ENCODE results near the gene PPP2R3A. TPM values are rescaled to one million over a fixed set of nuclear protein-coding genes. Genes with fewer than 3 reads are reported as not detected.

The PPP2R3A gene
- total and polyA plus RNA-seq, 7 donors = 4.0 to 49.0 (median 32.9) TPM

DNA sequence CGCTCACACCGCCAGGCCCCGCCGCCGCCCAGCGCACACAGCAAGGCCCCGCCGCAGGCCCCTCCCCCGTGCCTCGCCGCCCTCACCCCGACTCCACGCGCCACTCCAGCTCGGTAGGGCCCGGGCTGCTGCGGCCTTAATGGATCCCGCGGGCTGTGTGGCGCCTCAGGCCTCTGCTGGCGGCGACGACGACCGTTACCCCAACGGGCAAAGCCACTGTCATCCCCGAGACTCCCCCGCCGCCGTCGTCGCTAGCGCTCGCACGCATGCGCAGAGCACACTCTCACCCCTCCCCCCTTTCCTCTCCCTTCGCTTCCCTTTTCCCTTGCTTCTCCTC, 230.5 kb downstream of the PPP2R3A start, which contains the start of gene MSL2:
TSS of gene MSL2 (minus strand) at position 272 of the 337 bp plus-strand sequence. CDS start 1,222 bp downstream, outside the sequence.
- Histone ChIP-seq H3K27me3 (no peaks in the 10 kb centered on the region), H3K4me3 (peak within 1 kb of the TSS; percentile 80 to 91 (median 83)), H3K36me3 (no peaks in the 10 kb centered on the region), H3K4me1 (peaks cover 0 to 37% (median 31%) of the 10 kb centered on the region in 4 donors), H3K9me3 (no peaks in the 10 kb centered on the region), H3K27ac (peak within 1 kb of the TSS; percentile 99 to 100 (median 100))
- TF ChIP-seq, protein P1, sequence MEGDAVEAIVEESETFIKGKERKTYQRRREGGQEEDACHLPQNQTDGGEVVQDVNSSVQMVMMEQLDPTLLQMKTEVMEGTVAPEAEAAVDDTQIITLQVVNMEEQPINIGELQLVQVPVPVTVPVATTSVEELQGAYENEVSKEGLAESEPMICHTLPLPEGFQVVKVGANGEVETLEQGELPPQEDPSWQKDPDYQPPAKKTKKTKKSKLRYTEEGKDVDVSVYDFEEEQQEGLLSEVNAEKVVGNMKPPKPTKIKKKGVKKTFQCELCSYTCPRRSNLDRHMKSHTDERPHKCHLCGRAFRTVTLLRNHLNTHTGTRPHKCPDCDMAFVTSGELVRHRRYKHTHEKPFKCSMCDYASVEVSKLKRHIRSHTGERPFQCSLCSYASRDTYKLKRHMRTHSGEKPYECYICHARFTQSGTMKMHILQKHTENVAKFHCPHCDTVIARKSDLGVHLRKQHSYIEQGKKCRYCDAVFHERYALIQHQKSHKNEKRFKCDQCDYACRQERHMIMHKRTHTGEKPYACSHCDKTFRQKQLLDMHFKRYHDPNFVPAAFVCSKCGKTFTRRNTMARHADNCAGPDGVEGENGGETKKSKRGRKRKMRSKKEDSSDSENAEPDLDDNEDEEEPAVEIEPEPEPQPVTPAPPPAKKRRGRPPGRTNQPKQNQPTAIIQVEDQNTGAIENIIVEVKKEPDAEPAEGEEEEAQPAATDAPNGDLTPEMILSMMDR (IDR thresholded peaks at IDR 0.05) = no peak
- peak in 3 of 4 donors; percentile 68 to 88 (median 88) for TF ChIP-seq POLR2AphosphoS5 (IDR thresholded peaks at IDR 0.05)
- TF ChIP-seq EP300 (IDR thresholded peaks at IDR 0.05) = no peak
- peak; percentile 55 to 83 for TF ChIP-seq POLR2A (IDR thresholded peaks at IDR 0.05)
- intact Hi-C loops (cut with DNase I) = loop anchor here (1.0 to 5.0 kb wide), 3 partner anchors 54 to 1399 kb away; partner anchors contain the start of genes EPHB1, PCCB and PPP2R3A
- WGBS, 2 donors = 0% methylated on average over 37 of the region's 37 CpGs
- no peak for DNase-seq

DNA sequence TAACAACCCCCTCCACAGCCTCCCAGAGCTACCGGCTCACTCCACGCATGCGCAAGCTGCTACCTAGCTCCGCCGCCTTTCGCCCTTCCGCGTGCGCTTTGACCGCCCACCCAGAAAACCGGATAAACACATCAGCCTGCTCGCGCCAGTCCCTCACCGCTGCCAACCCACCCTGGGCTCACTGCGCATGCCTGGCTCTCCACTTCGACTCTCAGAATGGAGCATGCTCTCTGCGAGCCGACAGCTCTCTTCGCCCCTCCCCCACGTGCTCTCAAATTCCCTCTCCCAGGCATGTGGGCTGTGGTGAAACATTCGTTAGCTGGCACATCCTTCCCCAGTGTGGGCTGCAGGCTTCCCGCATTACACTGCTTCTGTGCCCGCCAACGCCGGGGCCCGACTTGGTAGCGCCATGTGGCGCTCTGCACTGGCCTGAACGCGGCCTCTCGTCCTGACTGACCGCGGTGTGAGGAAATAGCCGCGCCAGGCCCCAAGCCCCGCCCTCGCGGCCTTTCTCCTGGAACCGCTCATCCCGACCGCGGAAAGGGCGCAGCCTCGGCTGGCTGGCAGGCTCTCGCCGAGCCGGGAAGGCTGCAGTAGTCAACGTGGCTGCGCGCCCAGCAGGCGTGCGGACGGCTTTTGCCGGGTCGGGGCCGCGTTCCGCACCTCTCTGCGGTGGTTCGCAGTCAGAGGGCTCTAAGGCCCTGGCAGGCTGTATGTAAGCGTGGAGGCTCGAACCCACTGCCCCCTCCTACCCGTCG, 231.1 kb downstream of the PPP2R3A start:
- 0% methylated on average over 64 of the region's 64 CpGs for WGBS, 2 donors
- intact Hi-C loops (cut with DNase I) = loop anchor here (1.0 to 5.0 kb wide), 3 partner anchors 54 to 1399 kb away; partner anchors contain the start of genes EPHB1, PCCB and PPP2R3A
- peak overlapping the region; percentile 80 to 91 (median 83) for H3K4me3 ChIP-seq
- no peaks in the 10 kb centered on the region for H3K36me3 ChIP-seq
- no peaks in the 10 kb centered on the region for H3K9me3 ChIP-seq
- peaks cover 0 to 32% (median 25%) of the 10 kb centered on the region in 4 donors for H3K4me1 ChIP-seq
- H3K27me3 ChIP-seq = no peaks in the 10 kb centered on the region
- peak; percentile 100 for DNase-seq
- H3K27ac ChIP-seq = peak overlapping the region; percentile 99 to 100 (median 100)
- TF ChIP-seq EP300 (IDR thresholded peaks at IDR 0.05) (peak in 1 of 4 donors; percentile 44), POLR2AphosphoS5 (IDR thresholded peaks at IDR 0.05) (peak; percentile 62 to 87 (median 81)), POLR2A (IDR thresholded peaks at IDR 0.05) (peak; percentile 13 to 14)
- TF ChIP-seq, protein P1 (IDR thresholded peaks at IDR 0.05) = no peak

DNA sequence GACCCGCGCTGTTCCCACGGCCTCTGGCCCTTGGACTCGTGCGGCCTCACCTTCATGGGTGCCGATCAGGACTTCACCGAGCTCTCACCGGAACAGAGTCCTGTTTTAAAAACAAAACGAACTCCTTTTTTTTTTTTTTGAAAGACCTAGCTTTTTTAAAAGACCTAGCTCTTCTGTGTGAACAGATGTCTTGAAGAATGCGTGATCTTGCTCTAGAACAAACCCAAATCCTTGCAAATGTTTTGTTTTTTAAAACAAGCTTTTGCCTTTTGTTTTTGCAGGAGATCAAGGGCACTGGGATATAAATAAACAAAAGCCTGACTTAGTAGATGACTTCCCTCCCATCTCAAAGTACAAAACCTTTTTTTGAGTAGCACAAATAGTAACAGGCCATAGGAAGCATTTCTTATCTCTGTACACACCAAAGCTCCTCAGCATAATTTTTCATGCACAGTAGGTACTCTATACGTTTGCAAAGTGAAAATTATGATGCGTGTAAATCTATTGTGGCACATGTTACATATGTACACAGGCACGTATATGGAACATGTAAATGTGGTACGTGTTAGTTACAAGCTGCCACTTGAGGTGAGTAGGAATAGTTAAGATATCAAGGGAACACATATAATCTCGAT, 231.7 kb downstream of the PPP2R3A start:
- Histone ChIP-seq H3K4me1 (peaks cover 0 to 25% (median 19%) of the 10 kb centered on the region in 4 donors), H3K4me3 (peak overlapping the region; percentile 80 to 91 (median 83)), H3K36me3 (no peaks in the 10 kb centered on the region), H3K9me3 (no peaks in the 10 kb centered on the region), H3K27me3 (no peaks in the 10 kb centered on the region), H3K27ac (peak overlapping the region; percentile 99 to 100 (median 100))
- TF ChIP-seq, protein P1 (IDR thresholded peaks at IDR 0.05) = no peak
- no peak for TF ChIP-seq EP300 (IDR thresholded peaks at IDR 0.05)
- DNase-seq = no peak
- intact Hi-C loops (cut with DNase I) = loop anchor here (5.0 kb wide), 2 partner anchors 230 to 1400 kb away; partner anchors contain the start of genes EPHB1 and PPP2R3A
- 5 to 16% methylated on average over 15 of the region's 15 CpGs for WGBS, 2 donors

Small RNA genes within 50 kb of the gene (small RNA-seq; reads per million reads assigned to genes)
- 0 reads per million in 3 donors for gene AC092989.1

Other genes starting within 250 kb of the PPP2R3A start
- 10 to 100 TPM; 18.7 to 23.9 (median 20.8) TPM for gene MSL2, start 230.6 kb downstream of the PPP2R3A start, total RNA-seq
- 10 to 100 TPM in 1 of 3 donors, 1 to 10 TPM in 2; 3.2 to 13.1 (median 3.6) TPM for gene MSL2, start 230.6 kb downstream of the PPP2R3A start, polyA plus RNA-seq